ENCODE results near the gene PLOD2. TPM values are rescaled to one million over a fixed set of nuclear protein-coding genes. Genes with fewer than 3 reads are reported as not detected.
A peak's percentile ranks its signal among the peaks of the same experiment; 100 is the strongest.

Gene PLOD2
- total and polyA plus RNA-seq, 7 donors = 2.0 to 15.7 (median 7.5) TPM

GRCh38 chr3:146199762-146200161, 38.8 kb upstream of the PLOD2 start:
- no peak for DNase-seq
- peak in 3 of 4 donors; percentile 32 to 76 (median 73) for ATAC-seq
- Histone ChIP-seq H3K4me3 (peak overlapping the region; percentile 2), H3K4me1 (peaks cover 26% of the 10 kb centered on the region), H3K27ac (peak overlapping the region; percentile 51), H3K36me3 (ENCODE audit: insufficient read depth in 1 of 2, low read depth in 1 of 2) (no peaks in the 10 kb centered on the region), H3K9me3 (no peaks in the 10 kb centered on the region), H3K27me3 (ENCODE audit: insufficient read depth in 3 of 3, low read length in 2 of 3) (no peaks in the 10 kb centered on the region)
- no peak for TF ChIP-seq CTCF (IDR thresholded peaks at IDR 0.05)
- 25 to 43% (median 28%) methylated on average over 5 of the region's 5 CpGs for WGBS, 3 donors
- intact Hi-C loops (cut with DNase I) = no loop called here

GRCh38 chr3:146196789-146197188, 35.8 kb upstream of the PLOD2 start:
- Histone ChIP-seq H3K9me3 (no peaks in the 10 kb centered on the region), H3K27me3 (ENCODE audit: insufficient read depth in 3 of 3, low read length in 2 of 3) (no peaks in the 10 kb centered on the region), H3K4me3 (no peak overlapping the region), H3K36me3 (ENCODE audit: insufficient read depth in 1 of 2, low read depth in 1 of 2) (no peaks in the 10 kb centered on the region), H3K4me1 (peaks cover 26% of the 10 kb centered on the region), H3K27ac (no peak overlapping the region)
- 58 to 61% (median 59%) methylated on average over 2 of the region's 2 CpGs for WGBS, 3 donors
- intact Hi-C loops (cut with DNase I) = no loop called here
- no peak for TF ChIP-seq CTCF (IDR thresholded peaks at IDR 0.05)
- DNase-seq = no peak
- peak in 2 of 4 donors; percentile 52 to 63 for ATAC-seq

- Histone ChIP-seq H3K27me3 (ENCODE audit: insufficient read depth in 3 of 3, low read length in 2 of 3) (no peaks in the 10 kb centered on the region), H3K4me3 (no peak overlapping the region), H3K9me3 (no peaks in the 10 kb centered on the region), H3K36me3 (ENCODE audit: insufficient read depth in 1 of 2, low read depth in 1 of 2) (no peaks in the 10 kb centered on the region), H3K4me1 (peaks cover 26% of the 10 kb centered on the region), H3K27ac (no peak overlapping the region)
- no peak for TF ChIP-seq CTCF (IDR thresholded peaks at IDR 0.05)
- ATAC-seq (no peak), DNase-seq (no peak)
- WGBS, 3 donors = 16 to 26% (median 20%) methylated on average over 4 of the region's 4 CpGs
- intact Hi-C loops (cut with DNase I) = no loop called here
Measured at GRCh38 chr3:146195605-146196004, 34.6 kb upstream of the PLOD2 start.

- Histone ChIP-seq H3K9me3 (no peaks in the 10 kb centered on the region), H3K36me3 (ENCODE audit: insufficient read depth in 1 of 2, low read depth in 1 of 2) (no peaks in the 10 kb centered on the region), H3K4me1 (peaks cover 21% of the 10 kb centered on the region), H3K27me3 (ENCODE audit: insufficient read depth in 3 of 3, low read length in 2 of 3) (no peaks in the 10 kb centered on the region), H3K27ac (no peak overlapping the region), H3K4me3 (no peak overlapping the region)
- no peak for DNase-seq
- no peak for TF ChIP-seq CTCF (IDR thresholded peaks at IDR 0.05)
- WGBS, 3 donors = 31 to 36% (median 31%) methylated on average over 3 of the region's 3 CpGs
- intact Hi-C loops (cut with DNase I) = no loop called here
- ATAC-seq = no peak
Measured at GRCh38 chr3:146195030-146195429, 34.0 kb upstream of the PLOD2 start.

- no peak overlapping the region for H3K4me3 ChIP-seq
- no peak for ATAC-seq
- TF ChIP-seq CTCF (IDR thresholded peaks at IDR 0.05) = no peak
- H3K36me3 ChIP-seq (ENCODE audit: insufficient read depth in 1 of 2, low read depth in 1 of 2) = no peaks in the 10 kb centered on the region
- H3K27me3 ChIP-seq (ENCODE audit: insufficient read depth in 3 of 3, low read length in 2 of 3) = no peaks in the 10 kb centered on the region
- intact Hi-C loops (cut with DNase I) = no loop called here
- no peaks in the 10 kb centered on the region for H3K9me3 ChIP-seq
- no peak for DNase-seq
- WGBS, 3 donors = 84 to 96% (median 94%) methylated on average over 1 of the region's 1 CpG
- H3K27ac ChIP-seq = no peak overlapping the region
- peaks cover 10% of the 10 kb centered on the region for H3K4me1 ChIP-seq
Measured at GRCh38 chr3:146191051-146191450, 30.1 kb upstream of the PLOD2 start.

Measured in psoas muscle (tissue), 8 donors.